GM18499 (cell line): ENCODE results near the gene PNCK.
"Not testable (repeated sequence)": the region's sequence is repeated elsewhere in the genome, so short reads cannot be mapped to it uniquely, and the experiment has no call there.

Experiments used
- ATAC-seq: cut with Tn5 transposase; IDR thresholded peaks from one replicate; pipeline ENCODE4 v1.9.1; 2021; ENCODE audit warnings: moderate number of reproducible peaks; ENCODE audit not compliant: insufficient read depth, unreplicated experiment

Gene PNCK

DNA sequence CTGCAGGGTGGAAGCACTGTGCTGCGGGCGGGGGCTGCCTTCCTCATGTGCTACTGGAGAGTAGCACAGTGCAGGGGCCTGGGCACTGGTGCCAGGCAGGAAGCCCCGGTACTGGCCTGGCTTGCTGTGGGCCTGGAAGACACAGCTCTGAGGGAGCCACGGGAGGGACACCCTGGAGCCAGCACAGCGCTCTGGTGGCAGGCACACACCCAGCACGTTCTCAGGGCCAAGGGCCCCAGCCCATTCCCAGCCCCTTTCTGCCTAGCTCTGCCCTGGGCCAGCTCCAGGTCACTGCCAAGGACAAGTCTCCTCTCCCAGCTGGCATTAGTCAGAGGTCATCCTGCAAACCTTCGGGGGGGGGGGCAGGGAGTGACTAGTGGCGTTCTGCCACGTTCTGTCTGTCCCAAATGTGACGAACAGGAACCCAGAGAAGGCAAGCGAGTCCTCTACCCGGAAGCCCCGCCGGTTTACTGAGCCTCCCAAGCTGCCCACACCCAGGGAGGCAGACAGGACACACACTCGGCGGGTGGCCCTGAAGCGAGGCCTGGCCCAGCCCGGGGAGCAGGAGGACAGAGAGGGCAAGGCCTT, 26.3 kb upstream of the PNCK start:
- ATAC-seq, result not testable (repeated sequence)

DNA sequence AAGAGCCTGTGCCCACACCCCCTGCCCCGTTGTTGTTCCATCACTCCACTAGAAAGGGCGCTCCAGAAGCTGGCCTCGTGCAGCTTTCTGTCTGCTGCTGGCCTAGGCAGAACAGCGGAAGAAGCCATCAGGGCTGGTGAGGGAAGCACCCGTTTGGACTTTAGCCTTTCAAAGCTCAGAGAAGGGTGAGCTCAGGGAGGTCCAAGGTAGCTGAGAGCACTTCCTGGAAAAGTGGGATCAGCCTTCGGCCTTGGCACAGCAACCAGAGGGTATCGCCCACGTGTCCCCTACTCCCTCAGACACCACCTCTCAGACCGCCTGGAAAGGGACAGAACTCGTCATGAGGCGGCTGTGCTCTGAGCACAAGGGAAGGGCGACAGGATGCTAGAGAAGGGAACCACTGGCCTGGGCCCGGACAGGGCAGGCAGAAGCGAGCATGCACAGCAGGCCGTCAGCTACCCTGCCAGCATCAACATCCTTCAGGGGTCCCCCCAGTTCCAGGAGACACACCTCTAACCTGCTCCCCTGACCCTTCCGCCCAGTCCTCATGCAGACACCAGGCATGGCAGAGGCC, 25.7 kb upstream of the PNCK start:
- ATAC-seq, result not testable (repeated sequence)

DNA sequence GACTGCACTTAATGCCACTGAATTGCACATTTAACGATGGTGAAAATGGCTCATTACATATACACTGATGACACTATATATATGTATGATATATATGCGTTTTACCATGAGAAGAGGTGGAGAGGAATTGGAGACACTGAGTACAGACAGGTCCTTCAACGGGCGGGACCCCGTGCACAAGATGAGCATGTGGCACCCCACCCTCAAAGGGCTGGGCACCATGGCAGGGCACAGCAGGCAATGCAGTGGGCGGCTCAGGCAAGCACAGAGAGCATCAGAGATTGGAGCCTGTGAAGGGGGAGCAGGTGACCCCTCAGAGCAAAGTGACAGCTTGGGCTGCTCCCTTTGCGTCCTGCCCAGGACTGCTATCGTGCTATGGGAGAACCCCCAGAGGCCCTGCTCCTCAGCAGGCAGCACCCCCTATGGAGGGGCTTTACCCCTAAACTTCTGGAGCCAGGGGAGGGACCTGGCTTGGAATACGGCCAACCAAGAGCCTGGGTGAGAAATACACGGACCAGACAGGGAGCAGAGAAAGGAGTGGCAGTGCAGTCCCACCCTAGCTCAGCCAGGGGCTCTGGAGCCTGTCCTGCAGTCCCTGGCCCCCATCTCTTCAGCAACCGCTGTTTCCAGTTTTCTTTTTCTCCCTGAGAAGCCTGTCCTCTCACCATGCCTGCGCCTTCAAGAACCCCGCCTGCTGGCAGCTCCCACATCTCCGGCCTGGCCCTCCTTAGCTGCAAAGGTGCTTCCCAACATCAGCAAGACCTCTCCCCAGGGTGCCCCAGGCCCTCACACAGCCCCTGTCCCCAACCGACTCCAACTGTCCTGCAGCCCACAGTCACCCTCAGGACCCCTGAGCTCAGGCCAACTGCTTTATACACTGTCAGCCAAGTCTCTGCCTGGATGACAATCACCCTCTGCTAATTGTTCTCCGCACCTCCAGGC, 24.6 kb upstream of the PNCK start:
- ATAC-seq, result no peak

DNA sequence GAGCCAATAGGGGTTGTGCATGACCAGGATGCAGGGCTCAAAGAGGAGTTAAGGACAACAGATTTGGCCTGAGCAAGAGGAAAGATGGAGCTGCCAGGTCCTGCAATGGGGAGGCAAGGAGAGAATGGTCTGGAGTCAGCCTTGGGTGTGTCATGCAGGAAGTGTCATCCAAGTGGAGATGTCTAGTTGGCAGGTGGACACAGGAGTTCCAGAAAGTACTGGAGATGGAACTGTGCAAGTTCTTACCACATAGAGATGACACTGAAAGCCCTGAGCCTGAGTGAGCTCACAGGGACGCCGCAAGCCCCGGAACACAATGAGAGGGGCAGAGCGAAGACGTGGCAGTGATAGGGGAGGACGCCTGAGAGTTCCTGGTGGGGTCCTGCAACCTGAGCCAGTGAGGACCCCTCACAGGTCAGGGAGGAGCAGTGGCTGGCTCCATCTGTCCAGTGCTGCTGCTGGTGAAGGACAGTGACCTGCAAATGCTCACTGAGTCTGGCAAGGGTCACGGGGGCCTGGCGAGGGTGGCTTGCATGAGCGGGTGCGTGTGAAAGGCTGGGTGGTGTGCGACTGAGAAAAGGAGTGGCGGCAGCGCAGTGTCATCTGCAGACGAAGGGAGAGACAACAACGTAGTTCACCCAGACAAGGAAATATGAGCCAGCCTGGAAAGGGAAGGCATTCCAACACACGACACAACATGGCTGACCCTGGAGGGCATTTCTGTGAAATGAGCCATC, 23.5 kb upstream of the PNCK start:
- ATAC-seq, result not testable (repeated sequence)

DNA sequence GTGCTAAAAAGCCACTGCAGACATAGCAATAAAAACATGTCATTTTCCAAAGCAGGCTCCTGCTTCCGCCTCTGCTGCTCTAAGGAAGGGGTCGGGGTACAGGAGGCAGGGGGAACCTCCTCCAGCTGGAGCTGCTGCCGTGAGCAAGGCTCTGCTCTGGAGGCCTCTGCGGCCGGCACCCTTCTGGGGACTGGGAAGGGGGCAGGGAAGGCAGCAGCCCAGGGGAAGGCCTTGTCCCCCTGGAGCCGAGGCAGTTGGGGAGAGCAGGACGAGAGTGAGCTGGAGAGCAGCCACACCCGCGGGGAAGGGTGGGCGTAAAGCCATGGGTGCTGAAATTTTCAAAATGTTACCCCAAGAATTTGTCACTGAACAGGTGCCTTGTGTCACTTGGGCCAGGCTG, 22.9 kb upstream of the PNCK start:
- not testable (repeated sequence) for ATAC-seq

DNA sequence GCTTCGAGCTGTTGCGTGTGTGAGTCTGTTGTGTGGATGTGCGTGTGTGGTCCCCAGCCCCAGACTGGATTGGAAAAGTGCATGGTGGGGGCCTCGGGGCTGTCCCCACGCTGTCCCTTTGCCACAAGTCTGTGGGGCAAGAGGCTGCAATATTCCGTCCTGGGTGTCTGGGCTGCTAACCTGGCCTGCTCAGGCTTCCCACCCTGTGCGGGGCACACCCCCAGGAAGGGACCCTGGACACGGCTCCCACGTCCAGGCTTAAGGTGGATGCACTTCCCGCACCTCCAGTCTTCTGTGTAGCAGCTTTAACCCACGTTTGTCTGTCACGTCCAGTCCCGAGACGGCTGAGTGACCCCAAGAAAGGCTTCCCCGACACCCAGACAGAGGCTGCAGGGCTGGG, 22.5 kb upstream of the PNCK start:
- no peak for ATAC-seq

DNA sequence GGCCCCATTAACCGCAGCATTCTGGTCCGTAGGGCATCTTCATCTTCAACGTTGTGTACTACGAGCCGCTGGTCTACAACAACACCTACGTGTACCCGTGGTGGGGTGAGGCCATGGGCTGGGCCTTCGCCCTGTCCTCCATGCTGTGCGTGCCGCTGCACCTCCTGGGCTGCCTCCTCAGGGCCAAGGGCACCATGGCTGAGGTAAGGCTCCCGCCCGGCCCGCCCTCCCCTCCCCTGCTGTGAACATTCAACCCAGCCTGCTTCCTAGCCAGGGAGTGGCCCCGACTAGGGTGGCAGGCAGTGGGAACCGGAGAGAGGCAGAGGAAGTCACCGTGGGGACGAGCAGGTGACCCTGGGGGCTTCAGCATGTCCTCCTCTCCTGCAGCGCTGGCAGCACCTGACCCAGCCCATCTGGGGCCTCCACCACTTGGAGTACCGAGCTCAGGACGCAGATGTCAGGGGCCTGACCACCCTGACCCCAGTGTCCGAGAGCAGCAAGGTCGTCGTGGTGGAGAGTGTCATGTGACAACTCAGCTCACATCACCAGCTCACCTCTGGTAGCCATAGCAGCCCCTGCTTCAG, 21.2 kb upstream of the PNCK start:
- ATAC-seq, result no peak

DNA sequence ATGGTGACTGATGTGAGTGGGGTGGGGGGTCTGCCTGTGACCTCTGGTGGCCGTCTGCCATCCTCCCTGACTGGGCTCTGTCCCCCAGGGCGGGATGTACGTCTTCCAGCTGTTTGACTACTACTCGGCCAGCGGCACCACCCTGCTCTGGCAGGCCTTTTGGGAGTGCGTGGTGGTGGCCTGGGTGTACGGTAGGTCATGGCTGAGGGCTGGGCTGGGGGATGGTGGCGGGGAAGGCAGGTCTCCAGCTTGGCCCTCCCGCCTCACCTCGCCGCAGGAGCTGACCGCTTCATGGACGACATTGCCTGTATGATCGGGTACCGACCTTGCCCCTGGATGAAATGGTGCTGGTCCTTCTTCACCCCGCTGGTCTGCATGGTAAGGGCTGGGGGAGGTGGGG, 20.6 kb upstream of the PNCK start:
- ATAC-seq, result not testable (repeated sequence)

DNA sequence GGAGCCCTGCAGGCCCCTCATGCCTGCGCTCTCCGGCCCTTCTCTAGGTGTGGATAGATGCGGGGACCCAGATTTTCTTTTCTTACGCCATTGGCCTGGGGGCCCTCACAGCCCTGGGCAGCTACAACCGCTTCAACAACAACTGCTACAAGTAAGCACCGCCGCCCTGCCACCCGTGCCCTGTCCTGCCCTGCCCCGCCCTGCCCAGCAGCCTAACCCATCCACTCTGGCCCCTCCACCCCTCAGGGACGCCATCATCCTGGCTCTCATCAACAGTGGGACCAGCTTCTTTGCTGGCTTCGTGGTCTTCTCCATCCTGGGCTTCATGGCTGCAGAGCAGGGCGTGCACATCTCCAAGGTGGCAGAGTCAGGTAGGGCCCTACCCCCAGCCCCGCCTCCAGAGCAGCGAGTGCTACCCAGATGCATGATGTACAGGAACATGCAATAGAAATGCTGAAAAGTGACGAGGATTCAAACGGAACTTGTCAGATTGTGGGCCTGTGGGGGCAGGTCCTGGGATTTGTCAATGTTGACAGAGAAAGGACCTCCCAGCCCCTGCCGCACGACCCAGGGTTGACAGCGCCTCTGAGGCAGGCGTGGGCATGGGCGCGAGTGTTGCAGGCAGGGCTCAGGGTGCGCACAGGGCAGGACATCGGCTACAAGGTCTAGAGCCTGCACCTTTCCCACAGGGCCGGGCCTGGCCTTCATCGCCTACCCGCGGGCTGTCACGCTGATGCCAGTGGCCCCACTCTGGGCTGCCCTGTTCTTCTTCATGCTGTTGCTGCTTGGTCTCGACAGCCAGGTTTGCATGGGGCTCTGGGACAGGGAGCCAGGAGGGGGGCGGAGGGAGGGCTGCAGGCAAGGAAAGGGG, 19.8 kb upstream of the PNCK start:
- no peak for ATAC-seq

DNA sequence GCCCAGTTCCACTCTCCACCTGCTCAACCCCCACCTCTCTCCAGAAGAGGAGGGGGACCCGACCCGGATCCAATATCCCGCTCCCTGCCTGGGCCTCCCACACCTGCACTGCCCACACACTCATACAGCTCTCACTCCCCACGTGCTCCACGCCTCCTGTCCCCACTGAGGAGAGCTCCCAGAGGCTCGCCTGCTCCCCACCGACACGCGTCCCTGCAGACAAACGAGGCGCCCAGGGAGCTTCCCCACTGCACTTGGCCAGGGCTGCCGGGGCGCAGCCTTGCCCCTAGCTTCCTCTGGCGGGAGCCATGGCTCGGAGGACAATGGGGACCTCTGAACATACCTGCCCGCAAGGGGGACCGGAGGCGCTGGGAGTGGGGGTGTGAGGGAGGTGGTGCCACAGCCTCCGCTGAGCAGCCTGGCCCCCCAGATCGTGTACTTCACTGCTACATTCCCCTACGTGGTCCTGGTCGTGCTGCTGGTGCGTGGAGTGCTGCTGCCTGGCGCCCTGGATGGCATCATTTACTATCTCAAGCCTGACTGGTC, 19.1 kb upstream of the PNCK start:
- ATAC-seq, result no peak

DNA sequence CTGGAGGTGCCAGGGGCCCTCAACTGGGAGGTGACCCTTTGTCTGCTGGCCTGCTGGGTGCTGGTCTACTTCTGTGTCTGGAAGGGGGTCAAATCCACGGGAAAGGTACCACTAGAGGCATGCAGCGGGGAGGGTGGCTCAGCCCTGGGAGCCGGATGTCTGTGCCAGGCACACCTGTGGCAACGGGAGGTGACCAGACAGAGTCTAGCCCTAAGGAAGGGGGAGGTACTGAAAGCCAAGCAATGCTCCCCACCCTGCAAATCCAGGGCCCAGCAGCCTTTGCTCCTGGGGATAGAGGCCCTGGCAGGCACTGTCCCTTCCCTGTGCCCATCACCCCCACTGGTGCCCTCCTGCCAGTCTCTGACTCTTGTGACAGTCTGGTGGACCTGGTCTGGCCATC, 18.4 kb upstream of the PNCK start:
- no peak for ATAC-seq

DNA sequence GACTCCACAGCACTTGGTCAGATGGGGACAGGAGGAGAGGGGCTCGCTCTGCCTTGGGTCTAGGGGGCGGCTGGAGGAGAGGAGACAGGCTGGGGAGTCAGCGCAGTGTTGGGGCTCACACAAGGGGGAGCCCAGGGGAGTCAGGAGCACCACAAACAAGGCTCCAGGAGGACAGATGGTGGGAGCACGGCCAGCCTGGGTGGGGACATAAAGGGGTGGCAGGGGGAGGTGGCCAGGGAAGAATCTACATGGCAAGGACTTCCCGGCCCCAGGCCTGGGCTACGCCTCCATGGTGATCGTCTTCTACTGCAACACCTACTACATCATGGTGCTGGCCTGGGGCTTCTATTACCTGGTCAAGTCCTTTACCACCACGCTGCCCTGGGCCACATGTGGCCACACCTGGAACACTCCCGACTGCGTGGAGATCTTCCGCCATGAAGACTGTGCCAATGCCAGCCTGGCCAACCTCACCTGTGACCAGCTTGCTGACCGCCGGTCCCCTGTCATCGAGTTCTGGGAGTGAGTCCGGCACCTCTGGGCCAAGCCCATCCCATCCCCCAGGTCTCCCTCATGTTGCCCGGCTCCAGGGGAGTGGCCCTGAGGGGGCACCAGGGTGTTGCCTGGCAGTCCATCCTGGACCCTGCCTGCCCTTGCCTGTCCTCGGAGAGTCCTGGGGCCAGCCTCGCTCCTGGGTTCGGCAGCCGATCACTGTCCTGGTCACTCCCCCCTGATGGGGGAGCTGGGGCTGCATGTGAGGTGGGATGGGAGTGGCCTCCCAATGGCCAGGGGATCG, 17.6 kb upstream of the PNCK start:
- ATAC-seq, result not testable (repeated sequence)

DNA sequence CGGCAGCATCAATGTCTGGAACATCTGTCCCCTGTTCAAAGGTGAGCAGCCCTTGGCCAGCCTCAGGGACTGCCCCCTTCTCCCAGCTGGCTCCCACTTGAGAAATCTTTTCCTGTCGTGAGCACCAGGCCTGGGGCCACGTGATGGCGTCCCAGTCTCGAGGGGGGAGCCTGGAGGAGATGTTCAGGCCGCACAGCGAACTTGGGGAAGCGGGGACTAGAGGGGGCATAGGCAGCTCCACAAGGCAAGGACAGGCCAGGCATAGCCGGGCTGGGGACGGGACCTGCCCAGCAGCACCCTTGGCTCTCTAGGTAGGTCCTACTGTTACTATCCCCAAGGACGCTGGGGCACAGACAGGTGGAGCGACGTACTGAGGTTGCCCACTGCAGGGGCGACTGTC, 16.9 kb upstream of the PNCK start:
- ATAC-seq, result no peak

DNA sequence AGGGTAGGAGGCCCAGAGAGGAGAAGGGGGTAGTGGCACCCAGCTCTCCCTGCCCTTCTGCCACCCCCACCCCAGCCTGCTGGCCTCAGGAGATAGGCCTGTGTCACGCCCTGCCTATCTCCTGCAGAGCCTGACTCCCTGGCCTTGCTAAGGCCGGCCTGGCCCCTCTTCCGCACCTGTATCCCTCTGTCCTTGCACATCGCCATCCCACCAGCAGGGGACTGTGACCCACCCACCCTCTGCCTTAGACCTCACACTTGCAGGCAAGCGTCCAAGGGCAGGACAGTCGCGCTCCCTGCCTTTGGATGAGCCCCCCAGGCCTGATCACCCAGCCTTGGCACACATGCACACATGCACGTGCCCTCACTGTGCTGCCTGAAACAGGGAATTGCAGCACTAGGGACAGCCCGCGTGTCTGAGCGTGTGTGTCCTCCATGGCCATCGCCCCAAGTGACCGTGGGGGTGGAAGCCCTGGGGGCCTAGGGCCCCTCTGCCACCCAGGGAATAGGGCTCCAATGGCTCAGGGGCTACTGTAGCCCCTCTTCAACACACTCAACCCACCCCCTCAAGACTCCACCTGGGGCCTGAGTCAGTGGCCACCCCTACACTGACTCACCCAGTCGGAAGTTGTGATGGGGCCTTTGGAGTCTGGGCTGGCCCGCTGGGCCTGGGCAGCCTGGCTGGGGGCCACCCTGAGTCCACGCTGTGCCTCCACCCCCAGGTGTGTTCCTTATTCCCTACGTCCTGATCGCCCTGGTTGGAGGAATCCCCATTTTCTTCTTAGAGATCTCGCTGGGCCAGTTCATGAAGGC, 16.2 kb upstream of the PNCK start:
- ATAC-seq, result no peak

DNA sequence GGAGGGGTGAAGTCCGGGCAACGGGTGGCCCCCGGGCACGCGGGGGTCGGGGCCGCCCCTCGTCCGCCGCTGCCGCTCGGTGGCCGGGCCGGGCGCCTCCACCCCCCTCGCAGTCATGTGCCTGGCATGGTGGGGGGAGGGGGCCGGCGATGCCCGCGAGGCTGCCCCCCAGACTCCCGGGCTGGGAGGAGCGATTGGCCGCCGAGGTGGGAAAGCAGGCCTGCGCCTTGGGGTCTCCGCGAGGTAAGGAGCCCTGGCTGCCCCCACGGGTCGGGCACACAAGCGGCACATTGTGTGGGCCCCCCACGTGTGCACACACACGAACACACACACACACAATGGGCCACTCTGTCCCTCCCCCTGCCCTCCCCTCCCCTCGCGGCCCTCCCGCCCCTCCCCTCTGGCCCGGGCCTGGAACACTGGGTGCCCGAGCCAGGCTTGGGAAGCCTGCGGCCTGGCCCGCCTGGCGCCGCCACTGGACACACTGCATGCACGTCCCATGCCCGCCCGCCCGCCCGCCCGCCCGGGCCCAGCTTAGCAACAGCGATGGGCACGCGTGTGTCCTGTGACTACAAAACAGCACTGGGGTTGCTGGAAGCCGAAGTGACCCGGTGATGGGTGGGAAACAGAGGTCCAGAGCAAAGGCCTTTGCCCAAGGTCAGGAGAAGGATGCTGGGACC, 15.4 kb upstream of the PNCK start:
- no peak for ATAC-seq

DNA sequence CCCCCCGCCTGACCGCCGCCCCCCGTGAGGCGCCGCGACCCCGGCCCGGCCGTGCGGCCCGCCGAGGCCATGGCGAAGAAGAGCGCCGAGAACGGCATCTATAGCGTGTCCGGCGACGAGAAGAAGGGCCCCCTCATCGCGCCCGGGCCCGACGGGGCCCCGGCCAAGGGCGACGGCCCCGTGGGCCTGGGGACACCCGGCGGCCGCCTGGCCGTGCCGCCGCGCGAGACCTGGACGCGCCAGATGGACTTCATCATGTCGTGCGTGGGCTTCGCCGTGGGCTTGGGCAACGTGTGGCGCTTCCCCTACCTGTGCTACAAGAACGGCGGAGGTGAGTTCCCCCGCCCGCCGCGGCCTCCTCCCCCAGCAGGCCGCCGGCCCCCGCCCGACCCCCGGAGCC, 14.9 kb upstream of the PNCK start:
- ATAC-seq, result no peak

DNA sequence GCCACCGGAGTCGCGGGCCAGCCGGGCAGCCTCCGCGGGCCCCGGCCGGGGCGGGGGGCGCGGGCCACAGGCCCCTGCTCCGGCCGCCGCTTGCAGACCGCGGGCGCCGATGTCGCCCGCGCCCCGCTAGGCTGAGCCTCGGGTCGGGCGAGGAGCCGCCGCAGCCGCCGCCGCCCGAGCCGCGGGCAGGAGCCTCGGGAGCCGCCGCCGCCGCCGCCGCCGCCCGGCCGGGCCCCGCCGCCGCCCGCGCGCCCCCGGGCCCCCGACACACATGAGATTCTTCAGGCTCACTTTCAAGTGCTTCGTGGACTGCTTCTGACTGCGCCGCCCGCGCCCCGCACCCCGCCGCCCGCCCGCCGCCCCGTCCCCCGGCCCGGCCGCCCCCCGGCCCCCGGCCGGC, 14.5 kb upstream of the PNCK start:
- ATAC-seq, result no peak
